Mesenteric fat pad (tissue), 1 donor: ENCODE measurements around the gene METTL26. TPM values are rescaled to one million over a fixed set of nuclear protein-coding genes. Genes with fewer than 3 reads are reported as not detected.
"Not testable (repeated sequence)": the region's sequence is repeated elsewhere in the genome, so short reads cannot be mapped to it uniquely, and the experiment has no call there.

Source experiments
- DNase-seq: peaks from one replicate; pipeline ENCODE4 v3.0.0-alpha.2; 2020; ENCODE audit warnings: low spot score
- total RNA-seq: library from RNA; stranded (reverse); fragmentation: NEBNext Ultra II Directional; extraction: Animal tissue kit (Norgen Biotek cat#: 25700); gene quantifications from one replicate; pipeline ENCODE4 v1.2.1, GENCODE V29; 2021
- donor health status: DM: yes; HTN: yes; CAD: no.

The METTL26 gene
- total RNA-seq, 1 donor from 2014 or later: 62.2 TPM

DNA sequence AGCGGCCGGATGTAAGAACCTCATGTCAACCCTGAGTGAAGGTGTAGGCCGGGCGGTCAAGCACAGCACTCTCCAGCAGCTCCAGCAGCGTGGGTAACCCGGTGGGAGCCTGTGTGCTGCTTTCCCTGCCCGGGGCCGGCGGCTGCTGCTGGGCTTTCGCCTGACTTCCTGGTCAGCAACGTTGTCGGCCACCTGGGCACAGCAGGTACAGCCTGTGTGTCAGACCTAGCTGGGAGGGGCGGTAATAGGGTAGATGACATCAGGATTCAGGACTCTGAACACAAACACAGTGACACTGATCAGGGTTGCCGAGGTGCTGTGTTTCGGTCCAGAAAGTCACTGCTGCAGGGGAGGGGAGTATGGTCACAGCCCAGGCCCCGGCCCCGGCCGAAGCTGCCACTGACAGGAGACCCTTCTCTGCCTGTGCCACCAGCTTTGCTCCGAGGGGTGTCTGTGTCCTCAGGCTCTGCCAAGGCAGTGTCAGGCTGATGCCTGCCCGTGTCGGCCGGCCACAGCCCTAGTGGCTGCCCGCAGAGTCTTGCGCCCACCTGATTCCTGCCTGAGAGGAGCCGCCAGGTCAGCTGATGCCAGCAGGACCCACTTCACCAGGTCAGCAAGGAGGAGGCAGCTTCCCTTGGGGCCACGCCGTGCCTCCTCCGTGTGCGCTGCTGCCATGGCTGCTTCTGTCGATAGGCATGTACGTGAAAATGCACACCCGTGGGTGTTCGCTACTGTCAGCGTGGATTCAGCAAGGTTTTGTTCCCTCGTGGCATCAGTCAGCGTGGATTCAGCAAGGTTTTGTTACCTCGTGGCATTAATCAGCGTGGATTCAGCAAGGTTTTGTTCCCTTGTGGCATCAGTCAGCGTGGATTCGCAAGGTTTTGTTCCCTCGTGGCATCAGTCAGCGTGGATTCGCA lies 37.0 kb downstream of the METTL26 start:
- DNase-seq: no peak

- DNase-seq: not testable (repeated sequence)
Measured at GRCh38 chr16:597655-598054, 38.5 kb downstream of the METTL26 start.

GRCh38 chr16:596736-597060 lies 39.4 kb downstream of the METTL26 start:
- no peak for DNase-seq

- DNase-seq: no peak
Measured at GRCh38 chr16:595942-596735, 40.0 kb downstream of the METTL26 start.

DNA sequence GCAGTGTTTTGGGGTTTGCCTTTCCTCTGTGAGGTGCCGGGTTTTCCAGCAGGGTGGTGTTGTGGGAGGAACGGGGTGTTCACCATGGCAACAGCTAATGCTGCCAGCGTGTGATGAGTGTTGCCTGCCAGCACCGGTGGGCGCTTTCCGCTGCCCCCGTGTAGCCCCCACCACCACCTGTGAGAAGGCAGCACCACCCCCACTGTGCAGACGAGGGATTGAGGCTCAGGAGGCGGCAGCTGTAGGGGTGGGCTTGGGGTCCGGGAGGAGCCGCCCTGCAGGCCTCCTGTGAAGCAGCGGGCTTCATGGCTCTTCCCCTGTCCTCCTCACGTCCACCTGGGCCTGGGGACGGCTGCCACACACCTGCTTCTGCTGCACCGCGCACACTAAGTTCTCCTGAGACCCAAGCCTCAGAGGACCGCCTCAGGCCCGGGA lies 41.0 kb downstream of the METTL26 start:
- DNase-seq: no peak

DNA sequence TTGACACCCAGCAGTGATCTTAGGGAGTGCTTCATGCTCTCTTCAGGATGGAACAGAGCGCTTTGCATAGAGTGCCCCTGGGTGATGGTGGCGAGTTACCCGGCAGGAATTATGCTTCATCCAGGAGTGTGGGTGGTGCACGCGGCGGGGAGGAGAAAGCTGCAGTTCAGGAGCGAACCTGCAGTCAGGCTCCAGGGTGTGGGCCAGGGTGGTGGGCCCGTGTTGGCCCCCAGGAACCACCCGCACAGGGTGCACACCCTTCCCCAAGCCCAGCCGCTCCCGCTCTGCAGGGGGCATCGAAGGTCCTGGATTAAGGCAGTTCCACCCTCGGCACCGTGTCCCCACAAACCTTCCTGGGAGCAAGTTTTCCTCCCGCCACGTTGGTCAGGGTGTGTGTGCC lies 42.3 kb downstream of the METTL26 start:
- no peak for DNase-seq

DNA sequence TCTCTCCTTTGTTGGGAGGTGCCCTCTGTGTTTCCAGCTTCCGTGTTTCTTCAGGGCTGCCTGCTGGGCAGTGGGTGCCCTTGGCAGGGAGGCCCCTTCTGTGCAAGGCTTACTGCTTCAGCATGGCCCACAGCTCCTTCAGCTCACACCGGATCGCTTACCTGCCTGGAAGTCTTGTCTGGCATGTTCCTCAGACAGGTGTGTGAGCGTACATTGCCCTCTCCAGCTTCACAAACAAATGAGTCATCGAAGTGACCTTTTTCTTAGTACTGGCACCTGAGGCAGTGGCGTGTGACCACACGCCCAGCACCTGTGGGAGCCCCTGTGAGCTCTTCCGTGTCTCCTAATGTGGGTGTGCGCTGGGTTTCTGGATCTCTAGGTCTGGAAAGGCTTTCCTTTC lies 42.7 kb downstream of the METTL26 start:
- no peak for DNase-seq

DNA sequence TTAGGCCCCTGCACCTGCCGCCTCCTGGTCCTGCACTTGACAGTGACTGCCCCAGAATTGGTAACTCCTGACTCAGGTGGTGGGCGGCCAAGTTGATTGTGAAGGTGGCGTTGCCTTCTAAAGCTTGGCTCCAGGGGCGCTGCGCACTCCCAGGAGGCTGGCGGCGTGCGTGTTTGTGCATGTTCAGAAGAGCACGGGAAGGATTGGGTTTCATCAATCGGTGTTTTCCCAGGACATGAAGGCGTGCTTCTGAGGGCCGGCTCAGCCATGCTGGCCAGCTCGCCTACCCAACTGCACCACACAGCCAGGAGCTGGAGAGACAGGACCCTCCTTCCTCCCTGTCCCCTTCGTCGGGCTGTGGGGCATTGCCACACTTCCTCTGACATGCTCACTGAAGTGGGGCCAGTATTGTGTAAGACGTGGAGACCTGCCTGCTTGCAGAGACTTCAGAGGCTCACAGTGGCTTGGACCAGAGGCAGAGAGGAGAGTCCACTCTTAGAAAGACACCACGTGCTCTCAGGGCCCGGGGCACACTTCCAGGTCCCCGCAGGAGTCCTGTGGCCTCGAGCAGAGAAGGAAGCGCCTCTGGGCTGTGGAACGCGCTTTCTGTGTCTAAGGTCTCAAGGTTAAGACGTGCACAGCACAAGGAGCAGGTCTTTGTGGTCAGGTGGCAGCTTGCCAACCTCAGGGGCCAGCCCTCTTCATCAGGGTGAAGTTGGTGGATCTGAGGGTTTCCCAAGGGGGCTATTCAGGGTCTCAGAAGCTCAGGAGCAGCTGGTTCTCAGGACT lies 43.4 kb downstream of the METTL26 start:
- DNase-seq: no peak

DNA sequence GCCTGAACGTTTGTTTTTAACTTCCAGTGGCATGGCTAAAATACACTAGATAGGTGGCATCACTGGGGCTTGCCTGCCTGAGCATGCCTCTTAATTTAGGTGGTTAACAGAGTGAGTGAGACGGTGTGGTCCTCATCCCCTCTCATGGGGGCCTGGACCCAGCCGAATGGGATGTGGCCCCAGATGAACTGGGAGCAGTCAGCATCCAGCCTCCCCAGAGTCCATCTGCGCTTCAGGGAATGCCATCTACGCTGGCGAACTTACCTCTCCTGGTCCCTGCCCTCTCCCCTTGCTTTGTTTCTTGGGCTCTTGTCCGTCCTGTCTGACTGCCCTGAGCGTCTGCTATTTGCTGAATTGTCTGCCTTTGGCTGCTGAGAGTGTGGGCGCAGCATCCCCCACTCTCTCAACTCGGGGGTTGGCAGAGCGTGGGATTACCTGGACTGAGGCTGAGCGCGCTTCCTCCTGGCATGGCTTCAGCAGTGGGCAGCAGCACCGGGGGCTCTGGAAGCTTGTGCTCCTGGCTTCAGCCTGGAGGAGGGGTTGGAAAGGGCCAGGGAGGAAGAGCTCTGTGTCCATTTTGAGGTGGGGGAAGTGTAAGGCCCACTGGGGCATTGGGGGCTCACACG lies 44.1 kb downstream of the METTL26 start:
- DNase-seq: no peak

GRCh38 chr16:591231-591630 lies 44.9 kb downstream of the METTL26 start:
- no peak for DNase-seq

DNA sequence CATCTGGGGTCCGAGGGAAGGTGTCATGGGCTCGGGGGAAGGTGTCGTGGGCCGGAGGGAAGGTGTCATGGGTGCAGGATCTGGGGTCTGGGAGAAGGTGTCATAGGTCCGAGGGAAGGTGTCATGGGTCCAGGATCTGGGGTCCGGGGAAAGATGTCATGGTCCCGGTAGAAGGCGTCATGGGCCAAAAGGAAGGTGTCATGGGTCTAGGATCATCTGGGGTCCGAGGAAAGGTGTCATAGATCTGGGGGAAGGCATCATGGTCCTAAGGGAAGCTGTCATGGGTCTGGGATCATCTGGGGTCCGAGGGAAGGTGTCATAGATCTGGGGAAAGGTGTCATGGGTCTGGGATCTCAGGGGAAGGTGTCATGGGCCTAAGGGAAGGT lies 45.3 kb downstream of the METTL26 start:
- no peak for DNase-seq

GRCh38 chr16:590188-590814 lies 45.8 kb downstream of the METTL26 start:
- DNase-seq: no peak

- peak; percentile 99 for DNase-seq
Measured at GRCh38 chr16:589658-590187, 46.4 kb downstream of the METTL26 start, which contains the start of gene RAB40C. Gene RAB40C, plus strand, starts transcription at chr16:590066. Its CDS starts 226 bp downstream, at chr16:590292.

DNA sequence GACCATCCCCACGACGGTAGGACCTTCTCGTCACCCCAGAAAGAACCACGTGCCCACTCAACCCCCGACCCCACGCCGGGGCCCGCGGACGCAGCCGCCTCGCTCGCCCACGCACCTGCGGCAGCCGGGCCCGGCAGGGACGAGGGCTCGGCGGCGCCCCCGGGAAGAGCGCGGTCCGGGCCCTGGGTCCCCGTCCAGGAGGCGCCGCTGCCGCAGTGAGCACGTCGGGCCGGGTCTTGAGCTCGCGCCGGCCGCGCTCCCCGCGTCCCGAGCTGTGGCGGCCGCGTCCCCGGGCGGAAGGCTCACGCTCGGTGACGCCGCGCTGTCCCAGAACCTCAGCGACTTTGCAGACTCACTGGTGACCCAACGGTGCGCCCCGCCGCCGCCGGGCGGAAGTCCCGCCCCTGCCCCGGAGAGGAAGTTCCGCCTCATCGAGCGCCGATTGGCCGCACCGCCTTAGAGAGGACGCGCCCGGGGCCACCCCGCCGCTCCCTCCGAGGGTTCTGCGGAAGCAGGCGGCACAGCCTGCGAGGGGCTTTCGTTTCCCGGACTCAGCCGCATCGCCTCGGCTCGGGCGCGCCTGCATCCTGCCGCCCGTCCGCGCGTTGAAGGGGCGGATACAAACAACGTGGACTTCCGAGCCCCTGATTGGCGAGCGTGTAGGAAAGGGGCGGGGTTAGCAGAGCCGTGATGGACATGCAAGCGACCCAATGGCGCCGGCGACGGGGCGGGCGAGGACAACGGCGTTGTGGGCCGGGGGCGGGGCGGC lies 47.0 kb downstream of the METTL26 start:
- peak; percentile 99 for DNase-seq

DNA sequence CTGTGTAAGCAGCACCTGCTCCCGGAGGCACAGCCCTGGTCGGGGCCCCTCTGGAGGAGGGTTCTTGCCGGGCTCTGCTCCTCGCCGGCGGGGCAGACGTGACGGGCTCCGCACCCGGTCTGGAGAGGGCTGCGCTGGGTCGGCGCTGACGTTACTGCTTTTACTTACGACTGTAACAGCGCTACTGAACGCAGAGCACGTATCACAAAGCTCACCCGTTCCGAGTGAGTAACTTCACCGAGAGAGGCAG lies 47.5 kb downstream of the METTL26 start:
- no peak for DNase-seq

- no peak for DNase-seq
Measured at GRCh38 chr16:586645-587590, 49.2 kb downstream of the METTL26 start.

- no peak for DNase-seq
Measured at GRCh38 chr16:586047-586644, 50.0 kb downstream of the METTL26 start.

DNA sequence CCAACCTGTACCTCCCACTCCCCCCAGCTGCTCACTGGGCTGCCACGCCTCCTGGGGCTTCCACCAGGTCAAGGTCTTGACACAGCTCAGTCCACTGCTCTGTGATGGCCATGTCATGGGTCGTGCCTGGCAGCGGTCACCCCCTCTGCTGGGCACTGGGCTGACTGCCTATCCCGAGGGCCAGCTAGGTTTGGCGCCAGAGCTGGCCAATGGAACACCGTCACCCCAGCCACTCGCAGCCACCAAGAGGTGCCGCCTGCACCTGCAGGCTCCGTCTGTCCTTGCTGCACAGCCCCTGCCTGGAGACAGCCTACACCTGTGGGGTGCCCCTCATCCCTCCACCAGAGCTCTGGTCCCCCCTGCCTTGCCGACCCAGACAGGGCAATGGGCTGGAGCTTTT lies 50.8 kb downstream of the METTL26 start:
- no peak for DNase-seq
